HG03442 (cell line): ENCODE measurements around the gene LPCAT2.

ENCODE experiments used
- ATAC-seq: cut with Tn5 transposase; IDR thresholded peaks from one replicate; pipeline ENCODE4 v1.9.1; 2021; ENCODE audit warnings: mild to moderate bottlenecking, moderate library complexity; ENCODE audit not compliant: unreplicated experiment

Gene LPCAT2

GRCh38 chr16:55542459-55543082, 33.7 kb downstream of the LPCAT2 start:
- no peak for ATAC-seq

- ATAC-seq, result no peak
Observed at GRCh38 chr16:55543472-55543871, 34.6 kb downstream of the LPCAT2 start.

- ATAC-seq, result no peak
Observed at GRCh38 chr16:55552621-55553020, 43.7 kb downstream of the LPCAT2 start.

- ATAC-seq, result no peak
Observed at GRCh38 chr16:55555436-55555835, 46.6 kb downstream of the LPCAT2 start.

- no peak for ATAC-seq
Observed at GRCh38 chr16:55557186-55557585, 48.3 kb downstream of the LPCAT2 start.

- no peak for ATAC-seq
Observed at GRCh38 chr16:55559233-55559632, 50.4 kb downstream of the LPCAT2 start.

GRCh38 chr16:55559933-55560516, 51.2 kb downstream of the LPCAT2 start:
- ATAC-seq, result no peak

GRCh38 chr16:55561319-55561848, 52.5 kb downstream of the LPCAT2 start:
- ATAC-seq, result no peak

- no peak for ATAC-seq
Observed at GRCh38 chr16:55562936-55563335, 54.1 kb downstream of the LPCAT2 start.

GRCh38 chr16:55563797-55564196, 54.9 kb downstream of the LPCAT2 start:
- ATAC-seq, result no peak

- no peak for ATAC-seq
Observed at GRCh38 chr16:55565086-55565485, 56.2 kb downstream of the LPCAT2 start.

- ATAC-seq, result no peak
Observed at GRCh38 chr16:55566432-55567175, 57.7 kb downstream of the LPCAT2 start, which contains the start of gene CAPNS2. TSS of gene CAPNS2 (plus strand) at chr16:55566684. CDS start at chr16:55566757, 73 bp downstream.

GRCh38 chr16:55567382-55567781, 58.5 kb downstream of the LPCAT2 start:
- no peak for ATAC-seq

GRCh38 chr16:55568207-55568606, 59.3 kb downstream of the LPCAT2 start:
- ATAC-seq, result no peak

- ATAC-seq, result no peak
Observed at GRCh38 chr16:55569025-55569424, 60.2 kb downstream of the LPCAT2 start.

GRCh38 chr16:55570159-55570558, 61.3 kb downstream of the LPCAT2 start:
- ATAC-seq, result no peak

GRCh38 chr16:55571191-55571897, 62.5 kb downstream of the LPCAT2 start:
- ATAC-seq, result no peak

- no peak for ATAC-seq
Observed at GRCh38 chr16:55572439-55572838, 63.6 kb downstream of the LPCAT2 start.

GRCh38 chr16:55574811-55575210, 65.9 kb downstream of the LPCAT2 start:
- ATAC-seq, result no peak

GRCh38 chr16:55575496-55575895, 66.6 kb downstream of the LPCAT2 start:
- ATAC-seq, result no peak

GRCh38 chr16:55576384-55576783, 67.5 kb downstream of the LPCAT2 start:
- ATAC-seq, result no peak
